OCI-LY3 (cell line): Measurements from ENCODE around the gene TLE3.

Source experiments
- H2AFZ ChIP-seq: fragments of 200-600, 300-600 bp; shearing (Covaris generic); 2 replicates; pipeline ENCODE4 v1.6.0; 2014; ENCODE audit warnings: antibody characterized with exemption, low read depth, low read length
- H3K27ac ChIP-seq: fragments of 200-600, 300-600 bp; sonication (generic); 2 replicates; pipeline ENCODE4 v1.5.1; 2014; ENCODE audit warnings: mild to moderate bottlenecking, low read length, moderate library complexity, mixed read lengths
- H3K27me3 ChIP-seq: fragments of 200-600, 300-600 bp; sonication (generic); 2 replicates; pipeline ENCODE4 v1.6.1; 2014; ENCODE audit warnings: low read depth, low read length, mixed read lengths
- H3K36me3 ChIP-seq: fragments of 200-600, 300-600 bp; sonication (generic); replicated peaks from 2 replicates; pipeline ENCODE3; 2014; ENCODE audit warnings: low read depth, low read length, mixed read lengths
- H3K4me1 ChIP-seq: fragments of 300-600, 200-600 bp; sonication (generic); 2 replicates; pipeline ENCODE4 v1.6.1; 2014; ENCODE audit warnings: low read length, mixed read lengths
- H3K4me2 ChIP-seq: fragments of 200-600, 300-600 bp; sonication (generic); 2 replicates; pipeline ENCODE4 v1.6.1; 2014; ENCODE audit warnings: low read length, mixed read lengths
- H3K4me3 ChIP-seq: fragments of 300-600, 200-600 bp; sonication (generic); 2 replicates; pipeline ENCODE4 v1.5.1; 2014; ENCODE audit warnings: antibody characterized with exemption, mild to moderate bottlenecking, low read length, moderate library complexity
- H3K79me2 ChIP-seq: fragments of 300-600, 200-600 bp; shearing (Covaris generic); 2 replicates; pipeline ENCODE4 v1.6.1; 2014; ENCODE audit warnings: mild to moderate bottlenecking, low read length, mixed read lengths
- H3K9ac ChIP-seq: fragments of 300-600, 200-600 bp; shearing (Covaris generic); 2 replicates; pipeline ENCODE4 v1.6.0; 2014; ENCODE audit warnings: mild to moderate bottlenecking, low read length, moderate library complexity
- H3K9me3 ChIP-seq: fragments of 200-600, 300-600 bp; shearing (Covaris generic); 2 replicates; pipeline ENCODE4 v1.6.1; 2014; ENCODE audit warnings: low read length, mixed read lengths; ENCODE audit not compliant: insufficient read depth
- H4K20me1 ChIP-seq: fragments of 200-600, 300-600 bp; sonication (generic); 2 replicates; pipeline ENCODE4 v1.6.1; 2016; ENCODE audit warnings: low read length, mixed read lengths; ENCODE audit not compliant: insufficient read depth
- EZH2phosphoT487 ChIP-seq: fragments of 200-600 bp; shearing (Covaris generic); IDR thresholded peaks from 2 replicates; pipeline ENCODE4 v1.6.1; 2018; ENCODE audit warnings: antibody characterized with exemption, mixed run types, low read depth
- TF ChIP-seq, protein P1 (sequence below): fragments of 200-600, 300-600 bp; sonication (generic); IDR thresholded peaks from 2 replicates; pipeline ENCODE4 v1.5.1; 2014; ENCODE audit warnings: antibody characterized with exemption, low read length, low read depth

The TLE3 gene

DNA sequence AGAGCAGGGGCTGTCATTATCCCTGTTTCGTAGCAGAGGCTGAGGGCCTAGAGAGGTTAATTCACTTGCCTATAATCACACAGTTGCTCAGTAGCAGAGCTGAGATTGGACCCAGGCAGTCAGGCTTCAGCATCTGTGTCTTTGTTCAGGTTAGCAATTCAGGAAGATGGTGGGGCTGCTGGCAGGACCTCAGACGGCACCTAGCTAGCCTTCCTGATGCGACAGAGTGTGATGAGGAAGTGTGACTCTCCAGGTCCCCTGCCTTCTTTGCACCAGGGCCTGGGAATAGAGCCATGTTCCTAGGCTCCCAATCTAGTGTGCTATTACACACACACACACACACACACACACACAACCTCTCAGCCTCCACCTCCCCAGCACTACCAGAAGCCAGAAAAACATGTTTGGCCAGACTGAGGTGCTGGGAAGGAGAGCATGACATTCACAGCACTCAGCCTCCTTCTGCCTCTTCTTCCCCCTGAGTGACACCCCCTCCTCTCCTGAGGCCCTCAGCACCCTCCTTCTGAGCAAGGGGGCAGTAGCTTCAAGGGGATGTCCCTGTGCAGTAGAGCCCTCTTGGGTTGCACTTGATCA, 88.9 kb downstream of the TLE3 start:
- Histone ChIP-seq H2AFZ (no peak overlapping the region), H3K27ac (no peak overlapping the region), H3K9me3 (no peaks in the 10 kb centered on the region), H3K9ac (no peak overlapping the region), H3K36me3 (no peaks in the 10 kb centered on the region), H3K79me2 (no peaks in the 10 kb centered on the region), H3K27me3 (peaks cover 13% of the 10 kb centered on the region), H3K4me3 (no peak overlapping the region), H3K4me1 (peaks cover 16% of the 10 kb centered on the region), H3K4me2 (no peak overlapping the region), H4K20me1 (no peaks in the 10 kb centered on the region)
- TF ChIP-seq EZH2phosphoT487, result no peak
- TF ChIP-seq, protein P1, sequence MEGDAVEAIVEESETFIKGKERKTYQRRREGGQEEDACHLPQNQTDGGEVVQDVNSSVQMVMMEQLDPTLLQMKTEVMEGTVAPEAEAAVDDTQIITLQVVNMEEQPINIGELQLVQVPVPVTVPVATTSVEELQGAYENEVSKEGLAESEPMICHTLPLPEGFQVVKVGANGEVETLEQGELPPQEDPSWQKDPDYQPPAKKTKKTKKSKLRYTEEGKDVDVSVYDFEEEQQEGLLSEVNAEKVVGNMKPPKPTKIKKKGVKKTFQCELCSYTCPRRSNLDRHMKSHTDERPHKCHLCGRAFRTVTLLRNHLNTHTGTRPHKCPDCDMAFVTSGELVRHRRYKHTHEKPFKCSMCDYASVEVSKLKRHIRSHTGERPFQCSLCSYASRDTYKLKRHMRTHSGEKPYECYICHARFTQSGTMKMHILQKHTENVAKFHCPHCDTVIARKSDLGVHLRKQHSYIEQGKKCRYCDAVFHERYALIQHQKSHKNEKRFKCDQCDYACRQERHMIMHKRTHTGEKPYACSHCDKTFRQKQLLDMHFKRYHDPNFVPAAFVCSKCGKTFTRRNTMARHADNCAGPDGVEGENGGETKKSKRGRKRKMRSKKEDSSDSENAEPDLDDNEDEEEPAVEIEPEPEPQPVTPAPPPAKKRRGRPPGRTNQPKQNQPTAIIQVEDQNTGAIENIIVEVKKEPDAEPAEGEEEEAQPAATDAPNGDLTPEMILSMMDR, result no peak

DNA sequence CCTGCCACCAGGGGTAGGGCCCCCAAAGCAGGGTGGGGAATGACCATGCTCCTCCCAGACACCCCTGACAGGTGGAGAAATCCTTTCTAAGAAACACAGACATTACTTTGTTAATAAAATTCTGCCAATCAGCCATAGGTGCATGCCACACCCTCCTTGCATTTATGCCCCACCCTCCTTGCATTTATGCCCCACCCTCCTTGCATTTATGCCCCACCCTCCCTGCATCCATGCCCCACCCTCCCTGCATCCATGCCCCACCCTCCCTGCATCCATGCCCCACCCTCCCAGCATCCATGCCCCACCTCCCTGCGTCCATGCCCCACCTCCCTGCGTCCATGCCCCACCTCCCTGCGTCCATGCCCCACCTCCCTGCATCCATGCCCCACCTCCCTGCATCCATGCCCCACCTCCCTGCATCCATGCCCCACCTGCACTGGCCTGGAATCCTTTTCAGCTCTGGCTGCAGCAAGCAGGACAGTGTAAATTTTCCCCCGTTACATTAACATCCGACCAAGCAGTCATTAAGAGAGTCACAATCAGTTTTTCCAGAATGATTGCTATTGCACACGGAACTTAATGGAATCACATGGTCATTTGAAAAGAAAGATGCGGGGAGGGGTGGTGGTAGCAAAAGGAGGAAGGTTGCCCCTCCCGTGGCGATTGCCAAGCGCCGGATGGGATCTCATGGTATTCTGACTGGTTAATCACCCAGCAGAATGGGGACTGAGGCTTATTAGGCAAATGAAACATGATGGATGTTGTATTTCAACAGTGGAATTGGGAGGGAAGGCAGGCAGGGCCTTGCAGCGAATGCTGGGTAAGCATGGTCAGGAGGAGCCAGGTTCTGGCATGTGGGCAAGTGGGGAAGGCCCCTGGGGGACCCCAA, 91.2 kb downstream of the TLE3 start:
- Histone ChIP-seq H2AFZ (no peak overlapping the region), H3K4me2 (no peak overlapping the region), H3K9ac (no peak overlapping the region), H3K27me3 (peaks cover 12% of the 10 kb centered on the region; the same call in 1 of the 2 replicates), H3K9me3 (peaks cover 12% of the 10 kb centered on the region), H3K4me3 (no peak overlapping the region), H4K20me1 (no peaks in the 10 kb centered on the region), H3K36me3 (peaks cover 3% of the 10 kb centered on the region), H3K27ac (no peak overlapping the region), H3K4me1 (peaks cover 8% of the 10 kb centered on the region), H3K79me2 (no peaks in the 10 kb centered on the region)
- TF ChIP-seq, protein P1, result no peak
- TF ChIP-seq EZH2phosphoT487, result no peak

DNA sequence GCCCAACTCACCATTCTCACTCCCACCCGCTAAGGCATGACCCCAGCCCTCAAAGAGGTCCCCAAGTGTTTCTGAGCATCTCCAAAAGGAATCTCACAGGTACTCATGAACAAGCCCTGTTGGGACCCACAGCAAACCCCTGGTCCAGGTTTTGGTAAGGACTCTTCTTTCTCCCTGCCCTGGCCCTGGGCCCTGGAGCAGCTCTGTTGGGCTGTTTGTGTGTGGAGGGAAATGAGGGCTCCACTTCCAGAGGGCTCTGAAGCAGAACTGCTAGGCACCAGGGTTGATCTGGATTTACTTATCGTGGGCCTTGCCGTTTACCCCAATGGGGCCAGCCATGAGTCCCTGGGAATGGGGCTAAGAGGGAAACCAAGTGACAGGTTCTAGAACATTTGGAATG, 92.9 kb downstream of the TLE3 start:
- Histone ChIP-seq H3K27me3 (peaks cover 13% of the 10 kb centered on the region; the same call in 1 of the 2 replicates), H3K4me2 (no peak overlapping the region), H3K4me3 (no peak overlapping the region), H3K9ac (no peak overlapping the region), H3K4me1 (peaks cover 8% of the 10 kb centered on the region), H3K9me3 (peaks cover 12% of the 10 kb centered on the region), H3K79me2 (no peaks in the 10 kb centered on the region), H3K36me3 (peaks cover 3% of the 10 kb centered on the region), H4K20me1 (no peaks in the 10 kb centered on the region), H2AFZ (no peak overlapping the region), H3K27ac (no peak overlapping the region)
- TF ChIP-seq, protein P1, result no peak
- no peak for TF ChIP-seq EZH2phosphoT487

DNA sequence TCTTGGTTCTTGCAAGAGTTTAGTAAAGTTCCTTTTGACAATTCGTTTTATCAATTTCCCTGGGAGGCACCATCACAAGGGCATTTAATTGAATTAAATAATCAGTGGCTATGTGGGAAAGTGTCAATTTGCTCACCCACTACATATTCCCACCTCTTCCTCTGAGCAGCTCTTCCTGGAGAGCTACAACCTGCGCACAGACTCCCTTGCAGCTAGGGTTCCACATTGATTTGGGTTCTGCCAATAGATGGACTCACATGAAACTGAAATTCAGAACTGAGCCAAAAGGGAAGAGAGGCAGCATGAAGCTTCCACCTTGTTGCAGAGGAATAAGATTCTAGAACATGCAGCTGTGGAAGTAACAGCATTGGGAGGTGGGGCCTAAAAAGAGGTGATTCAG, 94.8 kb downstream of the TLE3 start:
- Histone ChIP-seq H3K9ac (no peak overlapping the region), H3K4me3 (no peak overlapping the region), H4K20me1 (no peaks in the 10 kb centered on the region), H2AFZ (no peak overlapping the region), H3K79me2 (no peaks in the 10 kb centered on the region), H3K27me3 (peaks cover 13% of the 10 kb centered on the region; the same call in 1 of the 2 replicates), H3K4me1 (0 out of 2 replicates have a peak, but pooled peaks cover under 1% of the 10 kb centered on the region), H3K9me3 (peaks cover 12% of the 10 kb centered on the region), H3K27ac (no peak overlapping the region), H3K4me2 (no peak overlapping the region), H3K36me3 (peaks cover 3% of the 10 kb centered on the region)
- TF ChIP-seq EZH2phosphoT487, result no peak
- TF ChIP-seq, protein P1, result no peak
